ENCODE results near the gene ALOX5.
"Not testable (repeated sequence)": the region's sequence is repeated elsewhere in the genome, so short reads cannot be mapped to it uniquely, and the experiment has no call there.

ALOX5 gene

GRCh38 chr10:45386657-45387056 is 12.6 kb downstream of the ALOX5 start:
- Histone ChIP-seq H3K27me3 (ENCODE audit: insufficient read depth, poor library complexity, severe bottlenecking) (no peaks in the 10 kb centered on the region), H3K27ac (replicated peaks) (no peak overlapping the region), H3K4me3 (replicated peaks; ENCODE audit: insufficient read depth, low read length) (no peak overlapping the region)
- TF ChIP-seq REST (IDR thresholded peaks at IDR 0.05; ENCODE audit: insufficient replicate concordance, low read depth) = no peak
- DNase-seq (ENCODE audit: low read depth in 1 of 2, low spot score in 1 of 2) = no peak

DNA sequence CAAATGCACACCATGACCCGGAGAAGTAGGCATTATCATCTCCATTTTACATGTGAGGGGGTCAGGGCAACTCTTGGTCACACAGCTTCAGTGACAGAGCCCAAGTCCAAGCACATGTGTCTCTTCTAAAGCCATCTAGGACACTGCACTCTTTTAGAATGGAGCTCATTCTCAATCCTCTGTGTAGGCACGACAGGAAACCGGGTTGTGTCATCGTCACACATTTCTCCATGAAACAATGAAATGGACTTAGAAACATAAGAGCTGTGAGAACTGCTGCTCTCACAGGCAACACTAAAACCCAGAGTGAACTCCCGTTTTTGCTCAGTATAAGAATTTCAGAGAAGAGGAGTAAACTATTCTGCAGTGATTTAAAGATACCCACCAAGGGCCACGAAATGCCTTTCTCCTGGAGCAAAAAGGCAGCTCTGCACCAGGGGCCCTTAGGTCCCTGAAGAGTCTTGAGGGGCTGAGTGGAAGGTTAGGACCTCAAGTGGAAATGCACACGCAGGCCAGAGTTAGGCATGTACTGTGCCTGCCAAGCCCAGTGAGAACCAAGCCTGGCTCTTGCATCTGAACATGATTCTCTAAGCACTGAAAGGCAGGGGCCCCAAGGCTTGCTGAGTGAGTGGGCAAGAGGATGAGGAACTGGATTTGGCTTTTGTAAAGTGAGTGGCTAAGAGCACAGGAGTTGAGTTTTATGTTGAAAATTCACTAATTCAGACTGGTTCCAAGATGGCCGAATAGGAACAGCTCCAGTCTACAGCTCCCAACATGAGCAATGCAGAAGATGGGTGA is 13.3 kb downstream of the ALOX5 start:
- TF ChIP-seq GABPA (IDR thresholded peaks at IDR 0.05; ENCODE audit: low read depth) = no peak
- no peak for TF ChIP-seq POLR2AphosphoS5 (IDR thresholded peaks at IDR 0.05; ENCODE audit: low read depth)
- TF ChIP-seq, protein P1, sequence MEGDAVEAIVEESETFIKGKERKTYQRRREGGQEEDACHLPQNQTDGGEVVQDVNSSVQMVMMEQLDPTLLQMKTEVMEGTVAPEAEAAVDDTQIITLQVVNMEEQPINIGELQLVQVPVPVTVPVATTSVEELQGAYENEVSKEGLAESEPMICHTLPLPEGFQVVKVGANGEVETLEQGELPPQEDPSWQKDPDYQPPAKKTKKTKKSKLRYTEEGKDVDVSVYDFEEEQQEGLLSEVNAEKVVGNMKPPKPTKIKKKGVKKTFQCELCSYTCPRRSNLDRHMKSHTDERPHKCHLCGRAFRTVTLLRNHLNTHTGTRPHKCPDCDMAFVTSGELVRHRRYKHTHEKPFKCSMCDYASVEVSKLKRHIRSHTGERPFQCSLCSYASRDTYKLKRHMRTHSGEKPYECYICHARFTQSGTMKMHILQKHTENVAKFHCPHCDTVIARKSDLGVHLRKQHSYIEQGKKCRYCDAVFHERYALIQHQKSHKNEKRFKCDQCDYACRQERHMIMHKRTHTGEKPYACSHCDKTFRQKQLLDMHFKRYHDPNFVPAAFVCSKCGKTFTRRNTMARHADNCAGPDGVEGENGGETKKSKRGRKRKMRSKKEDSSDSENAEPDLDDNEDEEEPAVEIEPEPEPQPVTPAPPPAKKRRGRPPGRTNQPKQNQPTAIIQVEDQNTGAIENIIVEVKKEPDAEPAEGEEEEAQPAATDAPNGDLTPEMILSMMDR (IDR thresholded peaks at IDR 0.05; ENCODE audit: insufficient read depth, low read length) = no peak
- TF ChIP-seq REST (IDR thresholded peaks at IDR 0.05; ENCODE audit: insufficient replicate concordance, low read depth) = no peak
- TF ChIP-seq SPI1 (IDR thresholded peaks at IDR 0.05; ENCODE audit: borderline replicate concordance, low read depth) = no peak
- DNase-seq (ENCODE audit: low read depth in 1 of 2, low spot score in 1 of 2) = no peak

DNA sequence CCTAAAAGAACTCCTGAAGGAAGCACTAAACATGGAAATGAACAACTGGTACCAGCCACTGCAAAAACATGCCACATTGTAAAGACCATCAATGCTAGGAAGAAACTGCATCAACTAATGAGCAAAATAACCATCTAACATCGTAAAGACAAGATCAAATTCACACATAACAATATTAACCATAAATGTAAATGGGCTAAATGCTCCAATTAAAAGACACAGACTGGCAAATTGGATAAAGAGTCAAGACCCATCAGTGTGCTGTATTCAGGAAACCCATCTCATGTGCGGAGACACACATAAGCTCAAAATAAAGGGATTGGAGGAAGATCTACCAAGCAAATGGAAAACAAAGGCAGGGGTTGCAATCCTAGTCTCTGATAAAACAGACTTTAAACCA is 15.7 kb downstream of the ALOX5 start:
- H3K4me3 ChIP-seq (replicated peaks; ENCODE audit: insufficient read depth, low read length); H3K27me3 ChIP-seq (ENCODE audit: insufficient read depth, poor library complexity, severe bottlenecking); DNase-seq (ENCODE audit: low read depth in 1 of 2, low spot score in 1 of 2); H3K27ac ChIP-seq (replicated peaks): not testable (repeated sequence)

More for the DNA sequence above, 13.3 kb downstream of the ALOX5 start:
- Histone ChIP-seq H3K4me3 (replicated peaks; ENCODE audit: insufficient read depth, low read length) (no peak overlapping the region), H3K27me3 (ENCODE audit: insufficient read depth, poor library complexity, severe bottlenecking) (no peaks in the 10 kb centered on the region), H3K27ac (replicated peaks) (no peak overlapping the region)

DNA sequence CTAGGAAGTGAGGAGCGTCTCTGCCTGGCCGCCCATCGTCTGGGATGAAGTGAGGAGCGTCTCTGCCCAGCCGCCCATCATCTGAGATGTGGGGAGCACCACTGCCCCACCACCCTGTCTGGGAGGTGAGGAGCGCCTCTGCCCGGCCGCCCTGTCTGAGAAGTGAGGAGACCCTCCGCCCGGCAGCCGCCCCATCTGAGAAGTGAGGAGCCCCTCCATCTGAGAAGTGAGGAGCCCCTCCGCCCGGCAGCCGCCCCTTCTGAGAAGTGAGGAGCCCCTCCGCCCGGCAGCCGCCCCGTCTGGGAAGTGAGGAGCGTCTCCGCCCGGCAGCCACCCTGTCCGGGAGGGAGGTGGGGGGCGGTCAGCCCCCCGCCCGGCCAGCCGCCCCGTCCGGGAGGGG is 17.6 kb downstream of the ALOX5 start:
- not testable (repeated sequence) for DNase-seq (ENCODE audit: low read depth in 1 of 2, low spot score in 1 of 2); H3K27me3 ChIP-seq (ENCODE audit: insufficient read depth, poor library complexity, severe bottlenecking); H3K4me3 ChIP-seq (replicated peaks; ENCODE audit: insufficient read depth, low read length); H3K27ac ChIP-seq (replicated peaks)

- Histone ChIP-seq H3K4me3 (replicated peaks; ENCODE audit: insufficient read depth, low read length) (no peak overlapping the region), H3K27me3 (ENCODE audit: insufficient read depth, poor library complexity, severe bottlenecking) (no peaks in the 10 kb centered on the region), H3K27ac (replicated peaks) (no peak overlapping the region)
- TF ChIP-seq, protein P1 (IDR thresholded peaks at IDR 0.05; ENCODE audit: insufficient read depth, low read length) = no peak
- peak; percentile 64; the same call in 1 of the 2 replicates for TF ChIP-seq SPI1 (IDR thresholded peaks at IDR 0.05; ENCODE audit: borderline replicate concordance, low read depth)
- DNase-seq (ENCODE audit: low read depth in 1 of 2, low spot score in 1 of 2) = peak in 1 of 2 experiments; percentile 38
Observed at GRCh38 chr10:45395554-45395953, 21.5 kb downstream of the ALOX5 start.
